ENCODE data around the gene ITGB5. TPM values are rescaled to one million over a fixed set of nuclear protein-coding genes. Genes with fewer than 3 reads are reported as not detected.

The ITGB5 gene
- polyA plus RNA-seq, 3 donors = 0.68 to 1.2 (median 1.0) TPM

- Histone ChIP-seq H3K27me3 (ENCODE audit: control insufficient read depth in 2 of 2, insufficient read depth in 2 of 2, low read length in 2 of 2) (peaks cover 5 to 14% of the 10 kb centered on the region in 2 donors), H4K20me1 (ENCODE audit: insufficient read depth, low read length) (no peaks in the 10 kb centered on the region), H2AFZ (ENCODE audit: insufficient read depth, low read depth, low read length, poor library complexity, severe bottlenecking) (no peak overlapping the region), H3K9me3 (replicated peaks in 1 of 2; ENCODE audit: control insufficient read depth in 1 of 2, insufficient read depth in 1 of 2, low read length in 2 of 2) (peaks cover 0 to under 1% of the 10 kb centered on the region in 2 donors), H3K9ac (ENCODE audit: insufficient read depth, low read length, poor library complexity, severe bottlenecking) (no peak overlapping the region), H3K79me2 (ENCODE audit: insufficient read depth, low read length) (no peaks in the 10 kb centered on the region), H3K4me1 (ENCODE audit: control insufficient read depth in 1 of 2, insufficient read depth in 2 of 2, low read length in 2 of 2) (no peaks in the 10 kb centered on the region), H3K4me3 (replicated peaks in 1 of 3; ENCODE audit: low read depth in 2 of 3, low read length in 3 of 3) (no peak overlapping the region), H3K27ac (ENCODE audit: low read depth in 1 of 2, low read length in 2 of 2) (no peak overlapping the region), H3K36me3 (replicated peaks in 1 of 2; ENCODE audit: control insufficient read depth in 1 of 2, insufficient read depth in 2 of 2, low read length in 2 of 2) (no peaks in the 10 kb centered on the region), H3K4me2 (replicated peaks; ENCODE audit: extremely low read depth, low read length, poor library complexity, severe bottlenecking) (no peak overlapping the region)
- no peaks in the 10 kb centered on the region for H3K36me3 Mint-ChIP-seq
- peaks cover 4% of the 10 kb centered on the region for H3K4me1 Mint-ChIP-seq
- 100% methylated on average over 1 of the region's 2 CpGs for WGBS (ENCODE audit: insufficient coverage)
- H3K27ac Mint-ChIP-seq = no peak overlapping the region
- no peak for TF ChIP-seq CTCF (IDR thresholded peaks at IDR 0.05)
- peaks cover 12 to 18% (median 16%) of the 10 kb centered on the region in 3 donors for H3K27me3 Mint-ChIP-seq (ENCODE audit: low read depth in 3 of 3)
- no peak overlapping the region for H3K4me3 Mint-ChIP-seq
- intact Hi-C loops (cut with micrococcal nuclease) = no loop called here
- no peaks in the 10 kb centered on the region for H3K9me3 Mint-ChIP-seq
- no peak for DNase-seq
Measured at GRCh38 chr3:124893526-124893925, 6.4 kb upstream of the ITGB5 start.

GRCh38 chr3:124890573-124891190, 3.5 kb upstream of the ITGB5 start:
- Histone ChIP-seq H3K4me3 (replicated peaks in 1 of 3; ENCODE audit: low read depth in 2 of 3, low read length in 3 of 3) (no peak overlapping the region), H4K20me1 (ENCODE audit: insufficient read depth, low read length) (no peaks in the 10 kb centered on the region), H3K4me1 (ENCODE audit: control insufficient read depth in 1 of 2, insufficient read depth in 2 of 2, low read length in 2 of 2) (peaks cover 6 to 15% of the 10 kb centered on the region in 2 donors), H3K9ac (ENCODE audit: insufficient read depth, low read length, poor library complexity, severe bottlenecking) (no peak overlapping the region), H2AFZ (ENCODE audit: insufficient read depth, low read depth, low read length, poor library complexity, severe bottlenecking) (no peak overlapping the region), H3K79me2 (ENCODE audit: insufficient read depth, low read length) (no peaks in the 10 kb centered on the region), H3K27ac (ENCODE audit: low read depth in 1 of 2, low read length in 2 of 2) (no peak overlapping the region), H3K4me2 (replicated peaks; ENCODE audit: extremely low read depth, low read length, poor library complexity, severe bottlenecking) (no peak overlapping the region), H3K27me3 (ENCODE audit: control insufficient read depth in 2 of 2, insufficient read depth in 2 of 2, low read length in 2 of 2) (peaks cover 21 to 34% of the 10 kb centered on the region in 2 donors), H3K36me3 (replicated peaks in 1 of 2; ENCODE audit: control insufficient read depth in 1 of 2, insufficient read depth in 2 of 2, low read length in 2 of 2) (no peaks in the 10 kb centered on the region), H3K9me3 (replicated peaks in 1 of 2; ENCODE audit: control insufficient read depth in 1 of 2, insufficient read depth in 1 of 2, low read length in 2 of 2) (peaks cover 0 to 4% of the 10 kb centered on the region in 2 donors)
- WGBS (ENCODE audit: insufficient coverage) = 78% methylated on average over 3 of the region's 5 CpGs
- DNase-seq = no peak
- H3K36me3 Mint-ChIP-seq = peaks cover 0 to 4% of the 10 kb centered on the region in 2 donors
- H3K4me3 Mint-ChIP-seq = no peak overlapping the region
- H3K9me3 Mint-ChIP-seq = peaks cover 0 to 10% (median 4%) of the 10 kb centered on the region in 7 donors
- no peak for TF ChIP-seq CTCF (IDR thresholded peaks at IDR 0.05)
- intact Hi-C loops (cut with micrococcal nuclease) = no loop called here
- H3K27me3 Mint-ChIP-seq (ENCODE audit: low read depth in 3 of 3) = peaks cover 24 to 42% (median 36%) of the 10 kb centered on the region in 3 donors
- H3K27ac Mint-ChIP-seq = no peak overlapping the region
- peaks cover 16% of the 10 kb centered on the region for H3K4me1 Mint-ChIP-seq

Data from CD14-positive monocyte (primary cell).